Common myeloid progenitor, CD34-positive (primary cell): ENCODE data around the gene INHBC.

ENCODE experiments used
- CTCF ChIA-PET: fragments of 350-600 bp; sonication (Branson Sonifier 250); formaldehyde crosslinking; loops from one replicate; lab custom pipeline; 2021; ENCODE audit warnings: antibody characterized with exemption; lab: Charles Lee
- POLR2A ChIA-PET: fragments of 350-600 bp; sonication (Branson Sonifier 250); formaldehyde crosslinking; loops from one replicate; lab custom pipeline; 2021; ENCODE audit warnings: antibody characterized with exemption; lab: Charles Lee
- DNase-seq, 3 donors: peaks; one replicate each; pipeline versions ENCODE4 v3.0.0 to v3.0.0-alpha.2; 2013
- H3K27ac ChIP-seq, 2 experiments: 1 replicate in 1 of 2; 2 replicates in 1 of 2; pipeline ENCODE4 v1.7.0; 2013; ENCODE audit warnings: inconsistent platforms in 2 of 2, low read length in 2 of 2, mild to moderate bottlenecking in 2 of 2, low read depth in 1 of 2, moderate library complexity in 1 of 2; ENCODE audit not compliant: severe bottlenecking in 2 of 2, insufficient read depth in 1 of 2, poor library complexity in 1 of 2
- H3K27me3 ChIP-seq, 5 experiments: replicated peaks in 2 of 5; 1 replicate in 3 of 5; 2 replicates in 2 of 5; pipeline versions ENCODE4 v1.6.1 to v1.7.0; 2013; ENCODE audit warnings: low read length in 4 of 5, mild to moderate bottlenecking in 2 of 5, moderate library complexity in 2 of 5, inconsistent platforms in 1 of 5; ENCODE audit not compliant: insufficient read depth in 5 of 5, control insufficient read depth in 4 of 5
- H3K36me3 ChIP-seq, 4 experiments: 1 replicate in 2 of 4; 2 replicates in 2 of 4; pipeline versions ENCODE4 v1.6.1 to v1.7.0; 2013; ENCODE audit warnings: low read length in 3 of 4, control low read depth in 1 of 4, mild to moderate bottlenecking in 1 of 4; ENCODE audit not compliant: control insufficient read depth in 4 of 4, insufficient read depth in 4 of 4
- H3K4me1 ChIP-seq, 4 experiments: 1 replicate in 3 of 4; 2 replicates in 1 of 4; pipeline versions ENCODE4 v1.6.1 to v1.7.1; 2013; ENCODE audit warnings: low read length in 3 of 4, mild to moderate bottlenecking in 3 of 4, control low read depth in 1 of 4, inconsistent platforms in 1 of 4, moderate library complexity in 1 of 4; ENCODE audit not compliant: control insufficient read depth in 4 of 4, insufficient read depth in 4 of 4; ENCODE audit errors: control extremely low read depth in 1 of 4
- H3K4me3 ChIP-seq, 7 experiments: 1 replicate in 4 of 7; 2 replicates in 3 of 7; pipeline versions ENCODE4 v1.5.1 to v1.7.0; 2013; ENCODE audit warnings: mild to moderate bottlenecking in 7 of 7, low read length in 6 of 7, moderate library complexity in 6 of 7, inconsistent platforms in 2 of 7, low read depth in 2 of 7, control low read depth in 1 of 7; ENCODE audit not compliant: insufficient read depth in 4 of 7, control insufficient read depth in 1 of 7; ENCODE audit errors: extremely low read depth in 1 of 7
- H3K9me3 ChIP-seq, 5 experiments: 1 replicate in 4 of 5; 2 replicates in 1 of 5; pipeline versions ENCODE4 v1.6.1 to v1.7.1; 2013; ENCODE audit warnings: low read length in 4 of 5, mild to moderate bottlenecking in 2 of 5, inconsistent platforms in 1 of 5, low read depth in 1 of 5, moderate library complexity in 1 of 5; ENCODE audit not compliant: control insufficient read depth in 4 of 5, insufficient read depth in 2 of 5; ENCODE audit errors: control extremely low read depth in 1 of 5
- WGBS: methylation state at CpG from one replicate; pipeline ENCODE4 v1.1.5; 2013; ENCODE audit not compliant: insufficient coverage; 5-methylcytosine and 5-hydroxymethylcytosine counted together

Gene INHBC

GRCh38 chr12:57455374-57456144, 21.0 kb downstream of the INHBC start:
- no peak overlapping the region for H3K27ac ChIP-seq
- POLR2A ChIA-PET, result interaction anchor here (0.6 to 1.0 kb wide), 2 partner anchors 25 to 146 kb away, joined by 3 read pairs; no protein-coding TSS in a partner anchor
- no peaks in the 10 kb centered on the region for H3K9me3 ChIP-seq
- DNase-seq, result no peak
- H3K4me1 ChIP-seq, result peaks cover 6 to 37% (median 22%) of the 10 kb centered on the region in 4 experiments
- CTCF ChIA-PET, result interaction anchor here (0.7 to 18.4 kb wide), 36 partner anchors 9 to 191 kb away, joined by 3 to 518 read pairs (median 5); partner anchors contain the start of gene INHBC
- H3K4me3 ChIP-seq, result peak overlapping the region in 3 of 7 experiments; percentile 20 to 71 (median 39)
- no peaks in the 10 kb centered on the region for H3K36me3 ChIP-seq
- 75% methylated on average over 5 of the region's 10 CpGs for WGBS
- peaks cover 0 to 5% (median 0%) of the 10 kb centered on the region in 5 experiments for H3K27me3 ChIP-seq

- Histone ChIP-seq H3K9me3 (no peaks in the 10 kb centered on the region), H3K36me3 (no peaks in the 10 kb centered on the region), H3K4me3 (peak overlapping the region in 3 of 7 experiments; percentile 20 to 71 (median 39)), H3K27me3 (peaks cover 0 to 11% (median 4%) of the 10 kb centered on the region in 5 experiments), H3K27ac (no peak overlapping the region), H3K4me1 (peaks cover 6 to 43% (median 29%) of the 10 kb centered on the region in 4 experiments)
- POLR2A ChIA-PET, result interaction anchor here (1.0 kb wide), 1 partner anchor 147 kb away, joined by 3 read pairs; no protein-coding TSS in a partner anchor
- DNase-seq, result peak; percentile 71 to 81 (median 76)
- CTCF ChIA-PET, result interaction anchor here (0.7 to 18.4 kb wide), 32 partner anchors 9 to 191 kb away, joined by 3 to 518 read pairs (median 5); partner anchors contain the start of gene INHBC
- 51% methylated on average over 14 of the region's 15 CpGs for WGBS
Measured at GRCh38 chr12:57456145-57456700, 21.6 kb downstream of the INHBC start.

DNA sequence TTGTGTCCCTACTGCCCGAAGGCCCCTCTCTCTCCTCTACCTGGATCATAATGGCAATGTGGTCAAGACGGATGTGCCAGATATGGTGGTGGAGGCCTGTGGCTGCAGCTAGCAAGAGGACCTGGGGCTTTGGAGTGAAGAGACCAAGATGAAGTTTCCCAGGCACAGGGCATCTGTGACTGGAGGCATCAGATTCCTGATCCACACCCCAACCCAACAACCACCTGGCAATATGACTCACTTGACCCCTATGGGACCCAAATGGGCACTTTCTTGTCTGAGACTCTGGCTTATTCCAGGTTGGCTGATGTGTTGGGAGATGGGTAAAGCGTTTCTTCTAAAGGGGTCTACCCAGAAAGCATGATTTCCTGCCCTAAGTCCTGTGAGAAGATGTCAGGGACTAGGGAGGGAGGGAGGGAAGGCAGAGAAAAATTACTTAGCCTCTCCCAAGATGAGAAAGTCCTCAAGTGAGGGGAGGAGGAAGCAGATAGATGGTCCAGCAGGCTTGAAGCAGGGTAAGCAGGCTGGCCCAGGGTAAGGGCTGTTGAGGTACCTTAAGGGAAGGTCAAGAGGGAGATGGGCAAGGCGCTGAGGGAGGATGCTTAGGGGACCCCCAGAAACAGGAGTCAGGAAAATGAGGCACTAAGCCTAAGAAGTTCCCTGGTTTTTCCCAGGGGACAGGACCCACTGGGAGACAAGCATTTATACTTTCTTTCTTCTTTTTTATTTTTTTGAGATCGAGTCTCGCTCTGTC, 22.3 kb downstream of the INHBC start:
- Histone ChIP-seq H3K9me3 (no peaks in the 10 kb centered on the region), H3K4me1 (peaks cover 6 to 50% (median 34%) of the 10 kb centered on the region in 4 experiments), H3K4me3 (no peak overlapping the region), H3K36me3 (no peaks in the 10 kb centered on the region), H3K27ac (no peak overlapping the region), H3K27me3 (peaks cover 0 to 13% (median 4%) of the 10 kb centered on the region in 5 experiments)
- POLR2A ChIA-PET, result no interaction called here
- CTCF ChIA-PET, result interaction anchor here (0.9 to 18.4 kb wide), 18 partner anchors 8 to 192 kb away, joined by 3 to 518 read pairs (median 6); partner anchors contain the start of genes ARHGAP9 and INHBC
- 100% methylated on average over 3 of the region's 6 CpGs for WGBS
- DNase-seq, result no peak

- CTCF ChIA-PET, result interaction anchor here (0.7 to 18.4 kb wide), 29 partner anchors 8 to 229 kb away, joined by 3 to 518 read pairs (median 4); partner anchors contain the start of genes ARHGAP9 and DDIT3
- WGBS, result 0% methylated on average over 2 of the region's 3 CpGs
- peak overlapping the region in 6 of 7 experiments; percentile 68 to 90 (median 84) for H3K4me3 ChIP-seq
- H3K36me3 ChIP-seq, result no peaks in the 10 kb centered on the region
- H3K4me1 ChIP-seq, result peaks cover 8 to 51% (median 40%) of the 10 kb centered on the region in 4 experiments
- H3K9me3 ChIP-seq, result no peaks in the 10 kb centered on the region
- DNase-seq, result no peak
- peaks cover 0 to 13% (median 4%) of the 10 kb centered on the region in 5 experiments for H3K27me3 ChIP-seq
- POLR2A ChIA-PET, result interaction anchor here (0.5 to 1.2 kb wide), 6 partner anchors 20 to 152 kb away, joined by 3 to 4 read pairs (median 4); partner anchors contain the start of genes ARHGAP9 and DDIT3
- H3K27ac ChIP-seq, result peak overlapping the region in 1 of 2 experiments; percentile 64
Measured at GRCh38 chr12:57458665-57459054, 24.1 kb downstream of the INHBC start.

- Histone ChIP-seq H3K9me3 (no peaks in the 10 kb centered on the region), H3K36me3 (no peaks in the 10 kb centered on the region), H3K27ac (peak overlapping the region in 1 of 2 experiments; percentile 64), H3K4me1 (peaks cover 8 to 51% (median 40%) of the 10 kb centered on the region in 4 experiments), H3K27me3 (peaks cover 0 to 13% (median 4%) of the 10 kb centered on the region in 5 experiments), H3K4me3 (peak overlapping the region; percentile 44 to 90 (median 82))
- peak; percentile 96 to 99 (median 98) for DNase-seq
- CTCF ChIA-PET, result interaction anchor here (0.7 to 18.4 kb wide), 27 partner anchors 8 to 228 kb away, joined by 3 to 518 read pairs (median 4); partner anchors contain the start of genes ARHGAP9 and DDIT3
- POLR2A ChIA-PET, result interaction anchor here (0.5 to 1.2 kb wide), 6 partner anchors 20 to 152 kb away, joined by 3 to 4 read pairs (median 4); partner anchors contain the start of genes ARHGAP9 and DDIT3
- WGBS, result 0% methylated on average over 15 of the region's 24 CpGs
Measured at GRCh38 chr12:57459055-57459749, 24.6 kb downstream of the INHBC start.
